Caco-2 (cell line): Measurements from ENCODE around the gene SERTAD2. TPM values are rescaled to one million over a fixed set of nuclear protein-coding genes. Genes with fewer than 3 reads are reported as not detected.

Source experiments
- BruUV-seq: library from RNA; stranded (reverse); fragments of 400-500 nt; replicated peaks from 2 replicates; lab custom pipeline; 2021; lab: Mats Ljungman, UMichigan
- CTCF ChIA-PET: fragments of 300-600 bp; sonication (Branson Sonifier 250); formaldehyde crosslinking; loops from one replicate; lab custom pipeline; 2022; ENCODE audit warnings: antibody characterized with exemption; lab: Charles Lee
- POLR2A ChIA-PET: fragments of 300-600 bp; sonication (Branson Sonifier 250); formaldehyde crosslinking; loops from one replicate; lab custom pipeline; 2022; ENCODE audit warnings: antibody characterized with exemption; lab: Charles Lee
- DNase-seq, 2 experiments: peaks; one replicate each; pipeline versions ENCODE4 v3.0.0 to v3.0.0-alpha.2; 2020 to 2022
- H3K27me3 ChIP-seq: replicated peaks from 2 replicates; pipeline ENCODE4 v1.6.0; 2011; ENCODE audit warnings: low read length; ENCODE audit not compliant: control insufficient read depth, insufficient read depth
- H3K36me3 ChIP-seq: 2 replicates; pipeline ENCODE4 v1.5.1; 2011; ENCODE audit warnings: low read length; ENCODE audit not compliant: control insufficient read depth, insufficient read depth
- H3K4me1 ChIP-seq: fragments of 250-450 bp; sonication (Bioruptor Pico); 2 replicates; pipeline ENCODE4 v1.5.1; 2020; ENCODE audit warnings: mild to moderate bottlenecking
- H3K4me3 ChIP-seq: 2 replicates; pipeline ENCODE4 v1.5.1; 2011; ENCODE audit warnings: low read depth, mild to moderate bottlenecking, control low read depth, low read length
- H3K9me3 ChIP-seq: fragments of 250-450 bp; sonication (Bioruptor Pico); 2 replicates; pipeline ENCODE4 v1.5.1; 2020; ENCODE audit warnings: mild to moderate bottlenecking, moderate library complexity
- H3K27ac Mint-ChIP-seq: one replicate; pipeline ENCODE4 v1.8.0; 2022; ENCODE audit warnings: mixed read lengths; ENCODE audit not compliant: unreplicated experiment
- H3K27me3 Mint-ChIP-seq: one replicate; pipeline ENCODE4 v1.8.0; 2022; ENCODE audit warnings: mixed read lengths; ENCODE audit not compliant: insufficient read depth, unreplicated experiment
- H3K36me3 Mint-ChIP-seq: one replicate; pipeline ENCODE4 v1.8.0; 2022; ENCODE audit warnings: mild to moderate bottlenecking, mixed read lengths; ENCODE audit not compliant: insufficient read depth, unreplicated experiment
- H3K4me1 Mint-ChIP-seq: one replicate; pipeline ENCODE4 v1.8.0; 2022; ENCODE audit warnings: low read depth, mixed read lengths; ENCODE audit not compliant: unreplicated experiment
- H3K4me3 Mint-ChIP-seq: one replicate; pipeline ENCODE4 v1.8.0; 2022; ENCODE audit warnings: mild to moderate bottlenecking, moderate library complexity, mixed read lengths; ENCODE audit not compliant: unreplicated experiment
- H3K9me3 Mint-ChIP-seq: one replicate; pipeline ENCODE4 v1.8.0; 2022; ENCODE audit warnings: mixed read lengths; ENCODE audit not compliant: unreplicated experiment
- CTCF ChIP-seq, 2 experiments: fragments of 200-600 bp in 1 of 2; IDR thresholded peaks; 1 replicate in 1 of 2; 2 replicates in 1 of 2; pipeline versions ENCODE4 v1.5.1 to v1.8.0; 2011 to 2022; ENCODE audit warnings: antibody characterized with exemption in 1 of 2, control low read depth in 1 of 2, inconsistent platforms in 1 of 2, low read depth in 1 of 2, low read length in 1 of 2, mild to moderate bottlenecking in 1 of 2, moderate library complexity in 1 of 2; ENCODE audit not compliant: insufficient read depth in 1 of 2, severe bottlenecking in 1 of 2, unreplicated experiment in 1 of 2
- intact Hi-C: fragments of 100-400 bp; cut with micrococcal nuclease; formaldehyde crosslinking; loops from one replicate; pipeline ENCODE4 v1.10.0; 2022; ENCODE audit not compliant: unreplicated experiment
- total RNA-seq: library from RNA; stranded (reverse); gene quantifications from 2 replicates; pipeline ENCODE4 v1.2.3, GENCODE V29; 2022

SERTAD2 gene
- total RNA-seq, 1 experiment from 2014 or later = 25.8 TPM

- DNase-seq = no peak
- TF ChIP-seq CTCF (IDR thresholded peaks at IDR 0.05; ENCODE audit: insufficient read depth in 1 of 2, low read depth in 1 of 2, low read length in 1 of 2, severe bottlenecking in 1 of 2, unreplicated experiment in 1 of 2) = no peak
- Histone ChIP-seq H3K36me3 (no peaks in the 10 kb centered on the region), H3K27me3 (no peaks in the 10 kb centered on the region), H3K9me3 (no peaks in the 10 kb centered on the region), H3K4me3 (no peak overlapping the region), H3K4me1 (peaks cover 5% of the 10 kb centered on the region; the same call in 1 of the 2 replicates)
- ChIA-PET POLR2A (interaction anchor here (0.6 kb wide), 1 partner anchor 19 kb away, joined by 3 read pairs; no protein-coding TSS in a partner anchor), CTCF (interaction anchor here (1.4 kb wide), 1 partner anchor 11 kb away, joined by 3 read pairs; no protein-coding TSS in a partner anchor)
- H3K9me3 Mint-ChIP-seq = no peaks in the 10 kb centered on the region
- no peaks in the 10 kb centered on the region for H3K27me3 Mint-ChIP-seq
- BruUV-seq = no TSS peak
- H3K36me3 Mint-ChIP-seq = peaks cover 19% of the 10 kb centered on the region
- H3K4me1 Mint-ChIP-seq = peaks cover 14% of the 10 kb centered on the region
- no peak overlapping the region for H3K4me3 Mint-ChIP-seq
- intact Hi-C loops = loop anchor here (10.0 kb wide), 2 partner anchors 133 to 567 kb away; partner anchors contain the start of genes ACTR2 and AFTPH
- H3K27ac Mint-ChIP-seq = no peak overlapping the region
These were observed 3.7 kb upstream of the SERTAD2 start for GRCh38 chr2:64657411-64657810.

DNA sequence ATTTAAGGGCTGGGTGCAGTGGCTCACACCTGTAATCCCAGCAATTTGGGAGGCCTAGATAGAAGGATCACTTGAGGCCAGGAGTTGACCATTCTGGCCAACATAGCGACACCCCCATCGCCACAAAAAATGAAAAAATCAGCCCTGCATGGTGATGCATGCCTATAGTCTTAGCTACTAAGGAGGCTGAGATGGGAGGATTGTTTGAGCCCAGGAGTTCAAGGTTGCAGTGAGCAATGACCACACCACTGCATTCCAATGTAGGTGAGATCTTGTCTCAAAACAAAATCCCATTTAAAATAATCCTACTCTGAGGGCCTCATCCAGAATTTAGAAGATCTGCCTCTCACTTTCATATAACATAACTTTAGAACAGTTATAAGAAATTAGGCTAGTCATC is 2.7 kb upstream of the SERTAD2 start:
- no TSS peak for BruUV-seq
- H3K27me3 Mint-ChIP-seq = no peaks in the 10 kb centered on the region
- no peak for TF ChIP-seq CTCF (IDR thresholded peaks at IDR 0.05; ENCODE audit: insufficient read depth in 1 of 2, low read depth in 1 of 2, low read length in 1 of 2, severe bottlenecking in 1 of 2, unreplicated experiment in 1 of 2)
- ChIA-PET CTCF (no interaction called here), POLR2A (interaction anchor here (4.7 kb wide), 1 partner anchor 94 kb away, joined by 98 read pairs; no protein-coding TSS in a partner anchor)
- intact Hi-C loops = loop anchor here (10.0 kb wide), 2 partner anchors 132 to 568 kb away; partner anchors contain the start of genes ACTR2 and AFTPH
- no peaks in the 10 kb centered on the region for H3K36me3 ChIP-seq
- peaks cover 24% of the 10 kb centered on the region for H3K4me1 Mint-ChIP-seq
- no peaks in the 10 kb centered on the region for H3K9me3 Mint-ChIP-seq
- H3K4me1 ChIP-seq = peaks cover 8% of the 10 kb centered on the region
- no peak overlapping the region for H3K27ac Mint-ChIP-seq
- peaks cover 20% of the 10 kb centered on the region for H3K36me3 Mint-ChIP-seq
- H3K4me3 Mint-ChIP-seq = no peak overlapping the region
- H3K9me3 ChIP-seq = no peaks in the 10 kb centered on the region
- H3K27me3 ChIP-seq = no peaks in the 10 kb centered on the region
- H3K4me3 ChIP-seq = no peak overlapping the region
- DNase-seq = no peak

DNA sequence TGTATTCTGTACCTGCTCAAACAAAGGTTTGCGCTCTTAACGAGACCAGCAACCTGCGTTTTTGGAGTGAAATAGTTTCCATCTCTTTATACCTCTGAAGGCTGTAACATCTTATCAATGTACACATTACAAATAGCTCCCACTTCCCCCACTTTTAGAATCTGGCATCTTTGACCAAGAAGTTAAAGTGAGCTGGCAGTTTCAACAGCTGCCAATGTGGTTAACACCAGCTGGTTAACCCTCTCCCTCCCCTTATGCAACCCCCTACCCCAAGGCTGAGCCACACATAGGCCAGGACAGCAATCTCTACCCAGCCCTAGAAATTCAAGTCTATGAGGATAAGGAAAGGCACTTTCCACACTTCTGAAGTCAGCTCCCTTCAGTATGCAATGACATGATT is 2.2 kb upstream of the SERTAD2 start:
- no peak for TF ChIP-seq CTCF (IDR thresholded peaks at IDR 0.05; ENCODE audit: insufficient read depth in 1 of 2, low read depth in 1 of 2, low read length in 1 of 2, severe bottlenecking in 1 of 2, unreplicated experiment in 1 of 2)
- H3K27ac Mint-ChIP-seq = no peak overlapping the region
- no peaks in the 10 kb centered on the region for H3K9me3 Mint-ChIP-seq
- Histone ChIP-seq H3K9me3 (no peaks in the 10 kb centered on the region), H3K36me3 (no peaks in the 10 kb centered on the region), H3K27me3 (no peaks in the 10 kb centered on the region), H3K4me3 (no peak overlapping the region), H3K4me1 (peaks cover 13% of the 10 kb centered on the region)
- peaks cover 25% of the 10 kb centered on the region for H3K4me1 Mint-ChIP-seq
- ChIA-PET POLR2A (interaction anchor here (0.5 to 4.7 kb wide), 5 partner anchors 10 to 203 kb away, joined by 3 to 98 read pairs (median 15); no protein-coding TSS in a partner anchor), CTCF (interaction anchor here (0.9 to 1.2 kb wide), 2 partner anchors 9 to 257 kb away, joined by 3 to 8 read pairs; no protein-coding TSS in a partner anchor)
- BruUV-seq = no TSS peak
- intact Hi-C loops = loop anchor here (2.0 to 10.0 kb wide), 5 partner anchors 43 to 569 kb away; partner anchors contain the start of genes ACTR2 and AFTPH
- peaks cover 20% of the 10 kb centered on the region for H3K36me3 Mint-ChIP-seq
- H3K27me3 Mint-ChIP-seq = no peaks in the 10 kb centered on the region
- no peak for DNase-seq
- no peak overlapping the region for H3K4me3 Mint-ChIP-seq
